GM12801 (cell line): ENCODE data around the gene TTC39A.

Experiments
- CTCF ChIP-seq: IDR thresholded peaks from one replicate; pipeline ENCODE4 v1.5.1; 2011; ENCODE audit warnings: control low read depth; ENCODE audit not compliant: insufficient read length; ENCODE audit errors: extremely low read depth

TTC39A gene

GRCh38 chr1:51294566-51295184 is 35.7 kb downstream of the TTC39A start:
- TF ChIP-seq CTCF = no peak

GRCh38 chr1:51293898-51294515 is 36.4 kb downstream of the TTC39A start:
- TF ChIP-seq CTCF = no peak

- TF ChIP-seq CTCF = no peak
Observed at GRCh38 chr1:51290489-51290847, 39.9 kb downstream of the TTC39A start.

GRCh38 chr1:51289676-51290488 is 40.5 kb downstream of the TTC39A start:
- TF ChIP-seq CTCF = no peak

GRCh38 chr1:51288578-51288977 is 41.8 kb downstream of the TTC39A start:
- no peak for TF ChIP-seq CTCF

GRCh38 chr1:51287966-51288365 is 42.4 kb downstream of the TTC39A start:
- no peak for TF ChIP-seq CTCF

- no peak for TF ChIP-seq CTCF
Observed at GRCh38 chr1:51285055-51285454, 45.3 kb downstream of the TTC39A start.
